Dedifferentiated amniotic fluid mesenchymal stem cell (primary cell): Measurements from ENCODE around the gene PNPLA5.
A peak's percentile ranks its signal among the peaks of the same experiment; 100 is the strongest.

ENCODE experiments used
- DNase-seq: peaks from one replicate; pipeline ENCODE4 v3.0.0-alpha.2; 2016; ENCODE audit errors: extremely low spot score

Gene PNPLA5

GRCh38 chr22:43901976-43902643 lies 10.3 kb upstream of the PNPLA5 start:
- DNase-seq = peak; percentile 82

GRCh38 chr22:43900206-43900605 lies 8.4 kb upstream of the PNPLA5 start:
- no peak for DNase-seq

GRCh38 chr22:43897751-43898261 lies 6.0 kb upstream of the PNPLA5 start:
- peak; percentile 16 for DNase-seq

- no peak for DNase-seq
Measured at GRCh38 chr22:43895986-43896645, 4.3 kb upstream of the PNPLA5 start.

- DNase-seq = no peak
Measured at GRCh38 chr22:43894122-43894521, 2.3 kb upstream of the PNPLA5 start.

DNA sequence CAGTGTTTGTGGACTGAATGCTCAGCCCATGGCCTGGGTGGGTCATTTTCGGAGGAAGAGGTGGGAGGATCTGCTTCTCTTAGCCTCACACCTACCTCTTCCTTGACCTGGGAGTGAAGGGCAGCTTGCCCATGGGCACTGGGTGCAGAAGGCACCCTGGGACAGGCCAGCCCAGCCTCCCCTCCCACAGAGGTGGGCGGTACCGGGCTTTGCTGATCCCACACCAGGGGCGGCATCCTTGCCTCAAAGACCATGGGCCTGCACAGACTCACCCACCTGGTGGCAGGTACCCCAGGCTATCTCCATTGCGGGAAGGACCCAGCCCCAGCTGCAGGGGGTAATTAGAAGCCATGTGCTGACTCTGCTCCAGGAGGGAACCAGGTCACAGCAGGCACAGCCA lies 1.5 kb upstream of the PNPLA5 start:
- no peak for DNase-seq

- no peak for DNase-seq
Measured at GRCh38 chr22:43892183-43892894, 526 bp upstream of the PNPLA5 start.

GRCh38 chr22:43890901-43891331 lies 897 bp downstream of the PNPLA5 start:
- DNase-seq = no peak

- no peak for DNase-seq
Measured at GRCh38 chr22:43889860-43890253, 2.0 kb downstream of the PNPLA5 start.

DNA sequence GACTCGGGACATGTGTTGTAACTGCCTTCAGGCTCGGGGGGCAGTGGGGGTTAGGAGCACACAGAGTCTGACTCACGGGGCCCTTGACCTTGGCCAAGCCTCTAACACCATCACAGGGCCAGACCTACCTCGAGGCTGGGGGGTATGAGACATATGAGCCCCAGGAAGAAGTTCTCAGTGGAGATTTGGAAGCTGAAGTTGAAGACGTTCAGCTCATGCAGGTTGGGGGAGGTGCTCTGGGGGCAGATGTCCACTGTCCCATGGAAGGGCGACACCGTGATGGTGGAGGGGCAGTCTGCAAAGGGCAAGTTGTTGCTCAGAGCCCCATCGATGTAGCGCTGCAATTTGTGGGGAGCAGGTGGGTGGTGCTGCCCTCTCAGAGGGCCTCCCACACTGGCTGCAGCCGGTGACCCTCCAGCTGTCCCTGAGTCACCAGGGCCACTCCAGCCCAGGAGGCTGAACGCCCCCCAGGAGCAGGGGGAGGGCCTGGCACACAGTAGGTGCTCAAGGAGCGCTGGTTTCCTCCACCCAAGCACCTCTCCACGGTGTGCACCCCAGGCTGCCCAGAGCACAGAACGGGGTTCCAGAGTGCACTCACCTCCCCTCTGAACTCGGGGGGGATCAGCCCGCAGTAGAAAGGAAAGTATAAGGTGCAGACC lies 2.5 kb downstream of the PNPLA5 start:
- DNase-seq = no peak

DNA sequence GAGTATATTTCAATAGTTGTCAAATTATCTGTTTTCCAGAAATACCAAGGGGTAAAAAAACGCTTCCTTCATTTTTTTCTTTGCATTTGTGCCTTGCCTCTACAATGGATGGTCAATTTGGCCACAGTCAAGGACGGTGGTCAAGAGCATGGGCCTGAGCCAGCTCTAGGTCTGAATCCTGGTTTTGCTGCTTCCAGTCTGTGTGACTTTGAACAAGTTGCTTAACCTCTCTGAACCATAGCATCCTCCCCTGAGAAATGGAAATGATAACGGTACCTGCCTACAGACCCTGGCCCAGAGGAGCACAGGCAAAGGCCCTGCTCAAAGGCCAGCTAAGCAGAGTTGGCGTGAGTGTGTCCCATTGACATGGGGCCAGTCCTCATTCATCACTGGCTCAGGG lies 3.1 kb downstream of the PNPLA5 start:
- no peak for DNase-seq

DNA sequence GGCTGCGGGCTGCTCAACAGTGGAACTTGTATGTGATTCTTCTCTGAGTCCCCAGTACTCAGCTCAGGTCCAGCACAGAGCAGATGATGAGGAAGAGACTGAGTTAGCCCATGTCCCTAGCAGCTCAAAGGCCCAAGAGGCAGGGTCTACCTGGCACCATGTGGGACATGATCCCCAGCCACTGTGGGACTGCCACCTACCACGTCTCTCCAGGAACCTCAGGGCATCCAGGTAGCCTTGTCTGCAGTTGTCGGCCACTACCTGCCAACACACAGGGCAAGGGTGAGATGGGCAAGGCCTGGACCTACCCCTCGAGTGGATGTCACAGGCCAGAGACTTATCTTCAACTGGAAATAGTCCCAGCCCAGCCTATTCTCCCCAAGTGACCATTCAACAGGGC lies 4.4 kb downstream of the PNPLA5 start:
- DNase-seq = no peak

DNA sequence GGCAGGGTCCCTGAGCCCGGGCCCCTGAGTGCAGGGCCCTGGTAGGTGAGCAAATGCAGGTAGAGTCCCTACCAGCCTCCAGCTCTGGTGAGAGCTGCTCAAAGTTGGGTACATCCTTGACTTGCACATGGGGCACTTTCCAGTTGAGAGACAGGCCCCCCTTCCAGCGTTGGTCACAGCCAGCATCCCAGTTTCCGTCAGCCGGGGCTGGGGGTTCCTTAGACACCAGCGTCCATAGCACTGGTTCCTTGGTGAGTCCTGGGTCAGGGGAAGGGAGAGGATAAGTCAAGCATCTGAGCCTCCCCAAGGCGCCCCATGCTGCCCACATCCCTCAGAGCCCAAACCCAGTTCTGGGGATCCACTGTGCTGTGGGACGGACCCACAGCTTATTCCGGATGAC lies 5.6 kb downstream of the PNPLA5 start:
- no peak for DNase-seq

GRCh38 chr22:43885786-43886185 lies 6.0 kb downstream of the PNPLA5 start:
- DNase-seq = no peak

DNA sequence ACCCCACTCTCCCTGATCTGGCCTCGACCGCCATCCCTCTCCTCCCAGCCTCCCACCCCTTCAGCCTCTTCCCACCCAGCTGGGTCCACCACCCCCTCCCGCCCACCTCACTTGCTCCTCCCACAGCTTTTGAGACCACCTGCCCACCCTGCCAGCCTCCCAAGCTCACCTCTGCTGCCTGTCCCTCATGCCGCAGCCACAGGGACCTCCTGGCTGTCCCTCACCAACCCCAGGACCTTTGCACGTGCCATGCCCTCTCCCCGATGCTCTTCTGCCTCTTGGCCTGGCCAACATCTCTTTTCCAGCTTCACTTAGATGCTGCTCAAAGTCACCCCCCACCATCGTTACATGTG lies 6.5 kb downstream of the PNPLA5 start:
- no peak for DNase-seq

DNA sequence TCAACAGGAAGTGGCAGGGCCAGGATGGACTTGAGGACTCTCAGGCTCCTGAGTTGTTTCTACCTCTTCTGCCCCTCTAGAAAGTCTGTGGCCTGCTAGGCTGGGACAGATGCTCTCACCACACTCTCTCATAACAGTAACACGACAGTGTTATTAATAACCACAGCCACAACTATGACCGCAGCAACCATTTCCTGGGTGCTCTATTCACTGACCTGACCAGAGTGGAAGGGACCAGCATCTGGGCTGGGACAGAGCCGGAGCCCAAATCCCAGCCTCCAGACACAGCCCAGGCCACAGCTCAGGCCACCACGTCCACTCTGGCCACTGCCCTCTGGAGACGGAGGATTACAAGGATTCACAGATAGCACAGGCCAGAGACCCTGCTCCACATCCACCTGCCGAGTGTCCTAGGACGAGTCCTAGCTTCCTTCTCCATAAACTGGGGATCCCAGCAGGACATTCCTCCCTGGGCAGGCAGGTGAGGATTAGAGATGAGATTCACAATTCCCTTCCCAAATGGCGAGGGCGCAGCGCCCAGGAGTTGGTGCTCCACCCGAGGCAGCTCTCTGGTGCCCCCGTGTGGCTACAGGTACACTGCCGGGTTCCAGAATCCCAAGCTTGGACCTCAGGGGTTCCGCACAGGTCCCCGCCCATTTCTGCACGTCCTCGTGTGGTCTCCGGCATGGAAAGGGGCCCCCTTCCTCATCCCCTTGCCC lies 7.1 kb downstream of the PNPLA5 start:
- peak; percentile 23 for DNase-seq

DNA sequence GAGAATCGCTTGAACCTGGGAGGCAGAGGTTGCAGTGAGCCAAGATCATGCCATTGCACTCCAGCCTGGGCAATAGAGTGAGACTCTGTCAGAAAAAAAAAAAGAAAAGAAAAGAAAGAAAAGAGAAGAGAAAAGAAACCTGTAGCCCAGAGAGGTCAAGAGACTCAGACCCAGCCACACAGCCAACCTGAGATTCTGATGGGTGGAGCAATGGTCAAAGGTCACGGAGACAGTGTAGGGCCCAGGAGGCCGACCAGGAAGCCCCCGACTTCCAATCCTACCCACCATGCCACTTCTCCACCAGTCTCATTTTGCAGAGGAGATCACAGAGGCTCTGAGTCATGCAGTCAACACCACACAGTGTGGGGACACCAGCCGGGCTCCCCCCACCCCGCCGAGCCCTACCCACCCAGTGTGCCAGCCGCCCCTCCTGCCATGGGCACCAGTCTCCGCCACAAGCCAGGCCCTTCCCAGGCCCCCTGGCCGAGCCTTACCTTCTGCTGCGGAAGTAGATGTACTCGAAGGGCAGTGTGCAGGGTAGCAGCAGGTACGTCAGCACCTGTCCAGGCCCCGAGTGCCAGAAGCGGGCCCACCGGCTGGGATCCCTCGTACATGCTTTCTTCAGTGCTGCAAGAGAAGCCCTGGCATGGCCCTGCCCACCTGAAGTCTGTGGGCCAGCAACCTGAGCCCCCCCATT lies 7.9 kb downstream of the PNPLA5 start:
- DNase-seq = no peak

- DNase-seq = peak; percentile 31
Measured at GRCh38 chr22:43883012-43883661, 8.7 kb downstream of the PNPLA5 start.

DNA sequence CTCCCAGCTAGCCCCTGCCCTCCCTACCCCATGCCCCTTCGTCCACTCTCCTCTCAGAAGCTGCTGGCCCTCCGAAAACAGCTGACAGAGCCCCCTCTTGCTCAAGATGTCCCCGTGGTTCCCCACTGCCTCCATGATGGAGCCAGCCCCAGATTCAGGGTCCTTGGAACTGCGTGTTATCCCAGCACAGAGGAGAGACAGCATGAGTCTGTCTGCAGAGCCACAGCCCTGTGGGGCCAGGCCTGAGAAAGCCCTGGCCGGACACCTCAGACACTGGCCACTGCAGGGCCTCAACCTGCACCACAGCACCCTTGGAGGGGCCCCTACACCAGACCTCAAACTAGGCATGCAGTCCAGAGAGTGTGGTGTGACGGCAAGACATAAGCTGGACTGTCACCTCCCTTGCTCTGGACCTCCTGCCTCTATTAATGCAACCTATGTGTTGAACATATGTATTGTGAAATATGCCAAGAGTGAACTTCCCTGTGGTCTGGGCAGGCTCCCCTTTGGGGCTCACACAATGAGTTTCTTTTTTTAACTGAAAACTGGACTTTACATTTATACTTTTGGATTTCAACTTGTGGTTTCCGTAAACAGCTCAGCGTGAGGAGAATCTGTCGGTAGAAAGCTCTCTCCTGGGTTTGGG lies 9.6 kb downstream of the PNPLA5 start:
- DNase-seq = no peak
